22Rv1 (cell line): ENCODE results near the gene PPP2R1B.
A peak's percentile ranks its signal among the peaks of the same experiment; 100 is the strongest.

Source experiments
- H3K27ac ChIP-seq: fragments of 450-650 bp; 2 replicates; pipeline ENCODE4 v1.5.1; 2017
- CTCF ChIP-seq: fragments of 450-650 bp; IDR thresholded peaks from 2 replicates; pipeline ENCODE4 v1.5.1; 2017; ENCODE audit warnings: mild to moderate bottlenecking
- ZFX ChIP-seq: fragments of 450-650 bp; IDR thresholded peaks from 2 replicates; pipeline ENCODE4 v1.6.1; 2017; ENCODE audit warnings: antibody characterized with exemption, borderline replicate concordance

The PPP2R1B gene

GRCh38 chr11:111765984-111766833 lies at the start of gene PPP2R1B:
TSS of gene PPP2R1B (minus strand) at chr11:111766389. CDS start at chr11:111766361, 28 bp downstream.
- no peak for TF ChIP-seq CTCF
- TF ChIP-seq ZFX: no peak
- peak within 1 kb of the TSS; percentile 87 for H3K27ac ChIP-seq

GRCh38 chr11:111815489-111815888 lies 49.3 kb upstream of the PPP2R1B start:
- H3K27ac ChIP-seq: no peak overlapping the region
- TF ChIP-seq CTCF (no peak), ZFX (no peak)

- no peak overlapping the region for H3K27ac ChIP-seq
- TF ChIP-seq ZFX (no peak), CTCF (no peak)
Observed at GRCh38 chr11:111814557-111815320, 48.5 kb upstream of the PPP2R1B start.

GRCh38 chr11:111814106-111814505 lies 47.9 kb upstream of the PPP2R1B start:
- TF ChIP-seq CTCF: no peak
- no peak overlapping the region for H3K27ac ChIP-seq

GRCh38 chr11:111812211-111812610 lies 46.0 kb upstream of the PPP2R1B start:
- TF ChIP-seq ZFX (no peak), CTCF (no peak)
- no peak overlapping the region for H3K27ac ChIP-seq

GRCh38 chr11:111811445-111811844 lies 45.3 kb upstream of the PPP2R1B start:
- TF ChIP-seq CTCF (no peak), ZFX (no peak)

GRCh38 chr11:111808834-111809233 lies 42.6 kb upstream of the PPP2R1B start:
- no peak overlapping the region for H3K27ac ChIP-seq

More at GRCh38 chr11:111811445-111811844, 45.3 kb upstream of the PPP2R1B start:
- H3K27ac ChIP-seq: no peak overlapping the region

More at GRCh38 chr11:111808834-111809233, 42.6 kb upstream of the PPP2R1B start:
- TF ChIP-seq CTCF (no peak), ZFX (no peak)
